Heart left ventricle (tissue), 13 donors: ENCODE results near the gene SOST.

Experiments used
- CTCF ChIP-seq, 12 donors: fragments of 200-600 bp; sonication (generic) in 4 of 12; IDR thresholded peaks; one replicate each; pipeline versions ENCODE4 v1.5.0 to v1.8.0; 2018 to 2022; ENCODE audit warnings: antibody characterized with exemption in 12 of 12, mild to moderate bottlenecking in 5 of 12
- POLR2A ChIP-seq, 2 donors: fragments of 450-650 bp; IDR thresholded peaks; one replicate each; pipeline ENCODE4 v1.6.1; 2017; ENCODE audit warnings: antibody characterized with exemption in 2 of 2, mild to moderate bottlenecking in 2 of 2, moderate library complexity in 2 of 2
- donor health status: ischemic (EF 13 %, LVEDD 7.1; RV severe dilation, severe dysfunction).
- donor health status: DM: no; HTN: yes; CAD: no.
- donor health status: DM: no; HTN: no; CAD: no.
- donor health status: ischemic (EF 25% LVEDD 6.9; RV normal size, moderate dysfunction).
- donor health status: ischemic (EF 25% LVEDD 5.7; RV mildly dilated, moderate dysfunction).
- donor health status: ischemic (EF 35%, LVEDD 5.7; RV mildly dilated, moderate dysfunction).
- donor health status: nonischemic (EF 11% LVEDD 7.7; RV severe dilation, severe dysfunction).
- donor health status: DM: yes; HTN: yes; CAD: no.
- donor health status: PGD.
- donor health status: ischemic (EF 29% LVEDD 5.4; RV normal size, mild dysfunction).
- donor health status: nonischemic (EF 23%, LVEDD 6.1; RV moderate dilation, normal function).

GRCh38 chr17:43789482-43789881 is 30.9 kb upstream of the SOST start:
- TF ChIP-seq POLR2A (IDR thresholded peaks at IDR 0.05) = no peak
- TF ChIP-seq CTCF (IDR thresholded peaks at IDR 0.05) = no peak
